ENCODE data around the gene CAMTA1.

The CAMTA1 gene

GRCh38 chr1:7535934-7536878 lies 751.0 kb downstream of the CAMTA1 start:
- DNase-seq, result no peak

GRCh38 chr1:7536891-7537591 lies 751.8 kb downstream of the CAMTA1 start:
- peak; percentile 31 for DNase-seq

DNA sequence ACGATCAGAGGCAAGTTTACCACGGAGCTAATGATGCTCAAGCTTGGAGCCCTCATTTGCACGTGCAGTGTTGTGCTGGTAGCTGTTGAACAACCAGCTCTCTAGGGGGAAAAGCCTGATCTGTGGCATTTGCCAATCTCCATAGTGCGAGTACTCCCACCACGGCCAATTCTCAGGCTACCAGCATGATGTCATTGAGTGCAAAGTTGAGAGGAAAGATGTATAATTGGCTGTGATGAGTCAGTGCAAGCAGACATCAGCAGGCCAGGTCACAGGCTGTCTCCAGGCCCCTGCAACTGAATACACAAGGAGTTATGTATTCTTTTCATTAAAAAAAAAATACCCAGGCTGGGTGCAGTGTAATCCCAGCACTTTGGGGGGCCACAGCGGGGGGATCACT lies 752.8 kb downstream of the CAMTA1 start:
- DNase-seq, result no peak

DNA sequence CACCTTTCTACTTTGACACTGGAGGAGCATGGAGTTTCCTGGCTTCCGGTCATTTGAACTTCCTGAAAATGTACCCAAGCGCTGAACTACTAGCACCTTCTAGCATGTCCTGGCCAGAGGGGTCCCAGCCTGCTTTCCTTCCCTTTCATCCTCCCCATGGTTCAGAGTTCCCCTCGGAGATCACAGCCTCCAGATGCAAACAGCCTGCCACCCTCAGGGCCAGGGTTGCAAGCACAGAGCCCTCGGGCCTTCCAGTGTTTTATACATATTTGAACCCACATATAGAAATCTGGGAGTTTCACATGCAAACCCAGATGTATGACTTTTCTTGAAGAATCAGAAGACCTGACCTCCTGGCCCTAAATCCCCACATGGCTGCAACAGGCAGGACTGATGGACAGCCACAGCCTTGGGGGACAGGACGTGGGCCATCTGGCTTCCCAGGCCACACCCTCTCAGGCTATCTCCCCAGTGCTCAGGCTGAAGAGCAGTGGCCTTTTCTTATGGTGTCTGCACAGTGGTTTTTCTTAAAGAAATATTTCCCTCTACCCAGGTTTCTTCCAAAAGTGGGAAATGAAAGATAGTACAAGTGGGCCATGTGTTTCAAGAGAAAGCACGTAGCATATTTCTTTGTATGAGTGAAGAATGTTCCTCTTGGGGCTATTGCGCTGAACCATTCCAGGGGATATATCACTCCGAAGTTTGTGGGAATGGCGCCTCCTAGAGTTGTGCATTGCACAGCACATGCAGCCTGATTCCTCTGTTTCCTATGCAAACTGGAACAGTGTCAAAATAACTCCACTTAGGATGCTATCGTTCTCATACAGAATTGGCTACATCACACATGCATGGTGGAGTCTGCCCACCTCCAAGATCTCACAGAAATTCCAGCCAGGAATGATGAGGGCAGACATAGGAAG lies 753.9 kb downstream of the CAMTA1 start:
- no peak for DNase-seq

DNA sequence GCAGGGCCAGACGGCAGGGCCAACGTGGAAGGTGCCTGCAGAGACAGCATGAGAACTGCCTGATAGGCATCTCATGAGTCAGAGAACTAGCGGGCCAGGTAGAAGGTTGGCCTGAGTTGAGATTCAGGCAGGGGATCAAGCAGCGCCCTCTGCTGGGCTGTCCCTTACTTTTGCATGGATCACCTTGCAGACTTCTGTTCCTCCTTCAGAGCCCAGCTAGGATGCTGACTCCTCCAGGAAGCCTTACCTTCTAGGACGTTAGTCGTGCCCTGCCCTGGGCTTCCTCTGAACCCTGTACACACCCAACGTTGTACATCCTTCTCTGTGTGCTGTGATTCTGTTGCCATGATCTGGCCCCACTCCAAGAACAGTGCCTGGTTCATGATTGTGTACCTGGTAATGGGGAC lies 754.5 kb downstream of the CAMTA1 start:
- peak; percentile 66 for DNase-seq

DNA sequence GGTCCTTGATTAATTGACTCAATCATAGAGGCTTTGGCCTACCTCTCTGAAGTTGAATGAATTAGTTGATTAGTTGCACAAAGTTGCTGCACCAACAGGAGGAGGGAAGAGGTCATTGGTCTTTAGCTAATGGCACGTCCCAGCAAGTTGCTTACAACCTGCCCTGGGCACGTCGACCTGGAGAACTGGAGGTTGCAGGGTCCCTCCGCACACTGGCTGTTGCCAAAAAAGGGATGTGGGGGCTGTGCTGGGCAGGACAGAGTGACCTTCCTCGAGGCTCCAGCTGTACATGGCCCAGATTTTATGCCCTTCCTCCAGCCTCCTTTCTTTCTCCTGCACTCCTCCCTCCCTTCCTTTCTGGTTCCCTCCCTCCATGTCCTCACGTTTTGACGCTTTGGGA lies 755.6 kb downstream of the CAMTA1 start:
- DNase-seq, result no peak

GRCh38 chr1:7541629-7542028 lies 756.4 kb downstream of the CAMTA1 start:
- no peak for DNase-seq

DNA sequence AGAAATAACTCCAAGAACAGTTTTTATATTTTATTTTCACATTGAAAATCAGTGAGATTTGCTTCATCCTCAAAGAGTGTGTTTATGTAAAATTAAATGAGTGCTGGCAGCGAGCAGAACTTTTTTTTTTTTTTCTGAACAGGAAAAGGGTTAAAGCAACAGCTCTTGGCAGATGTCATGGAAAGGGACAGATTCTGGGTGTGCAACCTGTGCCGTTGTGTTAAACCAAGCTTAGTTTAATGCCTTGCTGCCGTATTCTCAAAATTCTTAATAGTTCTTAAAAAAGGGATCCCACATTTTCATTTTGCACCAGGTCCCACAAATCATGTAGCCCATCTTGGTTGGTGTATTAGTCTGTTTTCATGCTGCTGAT lies 758.5 kb downstream of the CAMTA1 start:
- DNase-seq, result no peak

- peak; percentile 38 for DNase-seq
These were observed 764.3 kb downstream of the CAMTA1 start for GRCh38 chr1:7549277-7550161.

GRCh38 chr1:7550261-7550865 lies 765.1 kb downstream of the CAMTA1 start:
- no peak for DNase-seq

DNA sequence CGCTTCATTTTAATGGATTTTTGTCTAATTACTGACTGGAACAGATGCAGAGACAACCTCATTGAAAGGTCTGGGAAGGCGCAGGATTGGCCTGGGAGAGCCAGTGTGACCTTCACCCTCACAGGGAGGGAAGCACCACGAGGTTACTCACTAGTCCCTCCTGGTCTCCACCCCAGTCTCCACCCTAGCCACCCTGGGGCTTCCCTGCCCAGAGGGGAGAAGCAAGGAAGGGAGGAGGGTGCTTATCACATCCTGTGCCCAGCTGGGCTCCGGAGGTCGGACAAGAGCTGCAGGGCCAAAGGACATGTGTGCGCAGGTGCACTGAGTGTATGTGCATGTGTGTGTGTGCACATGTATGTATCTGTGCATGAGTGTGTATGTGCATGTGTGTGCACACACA lies 765.7 kb downstream of the CAMTA1 start:
- no peak for DNase-seq

DNA sequence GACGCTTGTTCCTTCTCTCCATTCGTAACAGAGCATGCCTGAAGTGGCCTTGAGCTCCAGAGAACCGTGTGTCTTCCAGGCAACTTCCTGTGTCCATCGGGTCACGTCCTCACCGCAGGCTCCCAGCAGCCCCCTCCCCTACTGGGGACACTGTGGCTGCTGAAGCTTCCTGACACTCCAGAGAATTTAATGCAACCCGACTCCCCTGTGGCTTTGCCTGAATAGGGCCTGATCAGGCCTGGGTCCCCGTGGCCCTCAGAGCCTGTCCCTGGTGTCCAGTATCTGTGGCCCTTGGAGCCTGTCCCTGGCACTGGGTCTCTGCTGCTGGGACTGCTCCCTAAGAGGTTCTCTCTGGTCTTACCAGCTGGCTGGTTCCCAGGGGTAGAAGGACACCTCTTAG lies 766.2 kb downstream of the CAMTA1 start:
- DNase-seq, result no peak

DNA sequence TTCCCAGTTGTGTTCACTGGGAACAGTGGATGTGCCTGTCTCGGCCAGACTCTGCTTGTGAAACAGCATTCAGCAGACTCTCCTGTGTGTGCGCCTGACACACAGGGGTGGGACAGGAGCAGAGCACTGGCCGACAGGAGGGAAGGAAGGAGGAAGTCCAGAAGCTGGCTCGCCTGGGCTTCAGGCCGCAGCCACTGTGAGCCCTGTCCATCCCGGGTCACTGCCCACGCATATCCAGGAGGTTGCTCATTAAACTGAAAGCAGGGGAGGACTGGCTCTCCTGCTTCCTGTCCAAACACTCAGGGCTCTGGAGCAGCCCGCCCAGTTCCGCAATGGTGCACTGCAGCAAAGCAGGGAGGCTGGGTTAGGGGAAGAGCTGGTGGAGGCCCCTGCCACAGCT lies 767.1 kb downstream of the CAMTA1 start:
- DNase-seq, result no peak

GRCh38 chr1:7553042-7553690 lies 767.9 kb downstream of the CAMTA1 start:
- no peak for DNase-seq

GRCh38 chr1:7554385-7555235 lies 769.4 kb downstream of the CAMTA1 start:
- DNase-seq, result no peak

DNA sequence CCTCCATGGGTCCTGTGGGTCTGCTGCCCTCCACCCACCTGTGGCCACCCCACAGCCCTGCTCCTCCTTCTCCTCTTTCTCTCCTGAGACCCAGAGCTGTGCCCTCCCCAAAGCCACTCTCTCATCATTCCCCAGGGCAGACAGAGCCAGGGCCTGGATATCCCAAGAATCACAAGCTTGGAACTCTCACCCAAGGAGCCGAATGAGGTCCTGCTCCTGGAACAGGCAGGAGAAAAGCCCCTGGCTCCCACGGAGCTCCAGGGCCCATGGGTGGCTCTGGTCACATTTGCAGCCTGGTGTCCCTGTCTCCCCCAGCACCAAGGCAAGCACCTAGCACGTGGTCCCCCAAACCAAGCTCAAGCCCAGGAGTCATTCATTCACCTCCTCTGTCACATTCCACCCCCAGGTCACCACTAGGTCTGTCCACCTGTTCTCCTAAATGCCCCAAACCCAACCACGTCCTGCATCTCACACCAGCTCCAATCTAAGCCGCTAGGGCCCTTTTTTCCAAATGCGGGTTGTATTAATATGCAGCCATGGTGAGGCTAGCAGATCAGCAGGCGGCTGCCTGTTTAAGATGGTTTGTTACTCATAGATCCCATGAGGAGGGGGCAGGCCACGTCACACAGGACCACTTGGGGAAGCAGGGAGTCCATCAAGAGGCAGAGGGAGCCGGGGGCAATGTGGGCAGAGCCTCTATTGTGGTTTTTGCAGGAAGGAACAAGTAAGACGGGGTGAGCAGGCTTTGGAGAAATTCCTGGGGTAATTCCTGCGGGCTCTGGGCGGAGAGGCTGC lies 770.3 kb downstream of the CAMTA1 start:
- no peak for DNase-seq

DNA sequence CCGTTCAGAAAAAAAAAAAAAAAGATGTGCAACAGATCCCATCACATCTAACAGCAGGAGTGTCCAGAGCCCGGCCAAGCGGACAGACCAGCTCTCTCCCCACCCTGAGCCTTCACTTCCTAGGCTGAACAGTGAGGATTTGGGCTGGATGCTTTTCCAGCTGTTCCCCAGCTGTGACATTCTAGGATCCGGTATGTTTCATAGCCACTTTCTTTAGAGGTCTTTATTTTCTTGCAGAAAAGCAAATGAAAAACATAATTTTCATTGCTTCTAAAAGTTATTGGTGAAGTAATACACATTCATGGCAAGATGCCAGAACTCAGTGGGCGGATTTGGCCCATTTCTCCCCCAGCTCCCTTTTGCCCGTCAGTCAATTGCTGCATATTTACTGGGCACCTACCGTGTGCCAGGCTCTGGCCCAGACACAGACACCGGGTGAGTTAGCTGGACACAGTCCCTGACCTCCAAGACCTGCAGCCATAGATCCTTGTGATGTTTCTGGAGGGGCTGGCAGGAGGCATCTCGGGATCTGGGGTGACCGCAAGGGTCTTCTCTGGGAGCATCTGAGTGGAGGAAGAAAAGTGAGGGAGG lies 772.1 kb downstream of the CAMTA1 start:
- no peak for DNase-seq

DNA sequence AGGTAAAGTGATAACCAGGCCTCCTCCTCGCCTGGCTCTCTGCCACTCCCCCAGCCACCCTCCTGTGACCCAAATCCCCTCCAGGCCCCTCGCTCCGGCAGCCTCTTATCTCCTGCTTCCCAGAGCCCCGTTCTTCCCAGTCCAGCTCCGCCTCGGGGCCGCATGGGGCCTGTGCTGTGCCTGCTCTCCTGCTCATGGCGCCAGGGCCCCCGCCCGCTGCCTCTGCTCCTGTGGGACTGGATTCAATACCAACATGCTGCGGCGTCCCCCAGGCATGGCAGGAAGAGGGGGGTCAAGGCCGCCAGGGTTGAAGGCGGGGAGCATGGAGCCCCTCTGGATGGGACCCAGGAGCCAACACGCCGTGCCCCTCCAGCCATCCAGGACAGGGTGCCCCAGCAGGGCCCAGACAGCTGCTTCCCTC lies 772.8 kb downstream of the CAMTA1 start:
- no peak for DNase-seq

DNA sequence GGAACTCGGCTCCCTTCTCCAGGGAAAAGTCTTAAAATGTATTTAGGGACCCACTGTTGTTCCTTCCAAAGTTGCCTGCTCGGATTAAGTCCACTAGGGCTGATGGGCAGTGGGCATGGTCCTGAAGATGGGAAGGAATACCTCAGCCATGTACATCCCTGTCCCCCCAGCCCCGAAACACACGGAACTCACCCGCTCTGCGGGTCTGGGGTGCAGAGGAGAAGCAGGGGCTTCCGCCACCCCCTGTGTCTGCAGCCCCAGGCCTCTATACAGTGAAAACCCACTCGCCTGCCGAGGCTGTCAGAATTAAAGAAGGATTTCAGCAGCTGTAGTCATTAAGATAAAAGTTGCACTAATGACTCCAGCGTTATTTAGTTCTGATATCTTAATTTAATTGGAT lies 773.2 kb downstream of the CAMTA1 start:
- no peak for DNase-seq

Data from NCI-H1436 (cell line).